Osteocyte (in vitro differentiated cells): Measurements from ENCODE around the gene STX4. TPM values are rescaled to one million over a fixed set of nuclear protein-coding genes. Genes with fewer than 3 reads are reported as not detected.
"Not testable (repeated sequence)": the region's sequence is repeated elsewhere in the genome, so short reads cannot be mapped to it uniquely, and the experiment has no call there.

Experiments used
- DNase-seq: peaks from one replicate; pipeline ENCODE4 v3.0.0; 2021; ENCODE audit warnings: mixed read lengths; ENCODE audit not compliant: unreplicated experiment; ENCODE audit errors: extremely low spot score
- H3K27ac Mint-ChIP-seq: one replicate; pipeline ENCODE4 v1.8.0; 2021; ENCODE audit warnings: mild to moderate bottlenecking, mixed read lengths; ENCODE audit not compliant: unreplicated experiment
- H3K27me3 Mint-ChIP-seq: one replicate; pipeline ENCODE4 v1.8.0; 2021; ENCODE audit warnings: mixed read lengths; ENCODE audit not compliant: unreplicated experiment
- H3K36me3 Mint-ChIP-seq: one replicate; pipeline ENCODE4 v1.8.0; 2021; ENCODE audit warnings: mixed read lengths; ENCODE audit not compliant: unreplicated experiment
- H3K4me1 Mint-ChIP-seq: one replicate; pipeline ENCODE4 v1.8.0; 2021; ENCODE audit warnings: mixed read lengths; ENCODE audit not compliant: unreplicated experiment
- H3K4me3 Mint-ChIP-seq: one replicate; pipeline ENCODE4 v1.8.0; 2021; ENCODE audit warnings: mild to moderate bottlenecking, moderate library complexity, mixed read lengths; ENCODE audit not compliant: unreplicated experiment
- H3K9me3 Mint-ChIP-seq: one replicate; pipeline ENCODE4 v1.8.0; 2021; ENCODE audit warnings: mixed read lengths; ENCODE audit not compliant: unreplicated experiment
- total RNA-seq: library from RNA; stranded (reverse); gene quantifications from 2 replicates; pipeline ENCODE4 v1.2.1, GENCODE V29; 2021
- TF ChIP-seq, protein P1 (sequence below): fragments of 200-600 bp; sonication (generic); IDR thresholded peaks from 2 replicates; pipeline ENCODE4 v1.5.0; 2021; ENCODE audit warnings: antibody characterized with exemption, mild to moderate bottlenecking, moderate library complexity

The STX4 gene
- total RNA-seq, 1 donor from 2014 or later, result 53.4 TPM

DNA sequence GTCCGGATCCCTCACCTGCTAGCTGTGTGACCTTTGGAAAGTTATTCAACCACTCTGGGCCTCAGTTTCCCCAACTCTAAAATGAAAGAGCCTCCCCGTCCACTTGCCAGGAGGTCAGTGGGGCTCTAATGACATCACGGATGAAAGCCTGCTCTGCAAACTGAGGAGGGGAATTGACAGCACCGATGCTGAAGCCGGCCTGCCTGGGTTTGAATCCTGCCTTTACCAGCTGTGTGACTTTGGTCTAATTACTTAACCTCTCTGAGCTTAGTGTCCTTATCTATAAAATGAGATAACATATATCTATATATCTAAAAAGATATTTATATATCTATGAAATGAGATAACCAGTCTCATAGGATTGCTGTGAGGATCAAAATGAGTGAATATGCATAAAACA, 24.8 kb upstream of the STX4 start:
- Mint-ChIP-seq H3K27me3 (peaks cover 13% of the 10 kb centered on the region), H3K9me3 (no peaks in the 10 kb centered on the region), H3K27ac (no peak overlapping the region), H3K36me3 (no peaks in the 10 kb centered on the region), H3K4me1 (peaks cover 10% of the 10 kb centered on the region), H3K4me3 (no peak overlapping the region)
- DNase-seq, result no peak
- TF ChIP-seq, protein P1, sequence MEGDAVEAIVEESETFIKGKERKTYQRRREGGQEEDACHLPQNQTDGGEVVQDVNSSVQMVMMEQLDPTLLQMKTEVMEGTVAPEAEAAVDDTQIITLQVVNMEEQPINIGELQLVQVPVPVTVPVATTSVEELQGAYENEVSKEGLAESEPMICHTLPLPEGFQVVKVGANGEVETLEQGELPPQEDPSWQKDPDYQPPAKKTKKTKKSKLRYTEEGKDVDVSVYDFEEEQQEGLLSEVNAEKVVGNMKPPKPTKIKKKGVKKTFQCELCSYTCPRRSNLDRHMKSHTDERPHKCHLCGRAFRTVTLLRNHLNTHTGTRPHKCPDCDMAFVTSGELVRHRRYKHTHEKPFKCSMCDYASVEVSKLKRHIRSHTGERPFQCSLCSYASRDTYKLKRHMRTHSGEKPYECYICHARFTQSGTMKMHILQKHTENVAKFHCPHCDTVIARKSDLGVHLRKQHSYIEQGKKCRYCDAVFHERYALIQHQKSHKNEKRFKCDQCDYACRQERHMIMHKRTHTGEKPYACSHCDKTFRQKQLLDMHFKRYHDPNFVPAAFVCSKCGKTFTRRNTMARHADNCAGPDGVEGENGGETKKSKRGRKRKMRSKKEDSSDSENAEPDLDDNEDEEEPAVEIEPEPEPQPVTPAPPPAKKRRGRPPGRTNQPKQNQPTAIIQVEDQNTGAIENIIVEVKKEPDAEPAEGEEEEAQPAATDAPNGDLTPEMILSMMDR, result no peak

DNA sequence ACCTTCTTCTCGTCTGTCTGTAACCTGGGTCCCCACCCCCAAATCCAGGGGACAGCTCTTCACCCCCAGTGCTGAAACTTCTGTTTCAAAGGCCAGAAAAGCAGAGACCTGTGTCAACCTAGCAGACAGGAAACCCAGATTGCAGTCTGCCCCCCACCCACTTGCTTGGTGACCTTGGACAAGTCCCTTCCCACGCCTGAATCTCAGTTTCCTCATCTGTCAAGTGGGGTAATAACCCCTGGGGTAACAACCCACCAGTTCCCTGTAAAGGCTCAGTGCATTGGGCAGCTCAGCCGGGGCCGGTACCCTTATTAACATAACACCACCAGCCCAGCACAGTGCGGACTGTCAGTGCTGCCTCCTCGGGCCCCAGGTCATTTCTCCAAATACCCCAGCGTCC, 24.2 kb upstream of the STX4 start:
- TF ChIP-seq, protein P1, result no peak
- Mint-ChIP-seq H3K4me3 (no peak overlapping the region), H3K4me1 (peaks cover 10% of the 10 kb centered on the region), H3K9me3 (no peaks in the 10 kb centered on the region), H3K27ac (no peak overlapping the region), H3K36me3 (no peaks in the 10 kb centered on the region), H3K27me3 (peaks cover 16% of the 10 kb centered on the region)
- no peak for DNase-seq

- TF ChIP-seq, protein P1, result no peak
- H3K9me3 Mint-ChIP-seq, result no peaks in the 10 kb centered on the region
- peaks cover 10% of the 10 kb centered on the region for H3K4me1 Mint-ChIP-seq
- no peaks in the 10 kb centered on the region for H3K36me3 Mint-ChIP-seq
- H3K27ac Mint-ChIP-seq, result no peak overlapping the region
- no peak for DNase-seq
- H3K4me3 Mint-ChIP-seq, result peak overlapping the region; percentile 71
- H3K27me3 Mint-ChIP-seq, result peaks cover 16% of the 10 kb centered on the region
These were observed 23.3 kb upstream of the STX4 start for GRCh38 chr16:31009894-31010584.

DNA sequence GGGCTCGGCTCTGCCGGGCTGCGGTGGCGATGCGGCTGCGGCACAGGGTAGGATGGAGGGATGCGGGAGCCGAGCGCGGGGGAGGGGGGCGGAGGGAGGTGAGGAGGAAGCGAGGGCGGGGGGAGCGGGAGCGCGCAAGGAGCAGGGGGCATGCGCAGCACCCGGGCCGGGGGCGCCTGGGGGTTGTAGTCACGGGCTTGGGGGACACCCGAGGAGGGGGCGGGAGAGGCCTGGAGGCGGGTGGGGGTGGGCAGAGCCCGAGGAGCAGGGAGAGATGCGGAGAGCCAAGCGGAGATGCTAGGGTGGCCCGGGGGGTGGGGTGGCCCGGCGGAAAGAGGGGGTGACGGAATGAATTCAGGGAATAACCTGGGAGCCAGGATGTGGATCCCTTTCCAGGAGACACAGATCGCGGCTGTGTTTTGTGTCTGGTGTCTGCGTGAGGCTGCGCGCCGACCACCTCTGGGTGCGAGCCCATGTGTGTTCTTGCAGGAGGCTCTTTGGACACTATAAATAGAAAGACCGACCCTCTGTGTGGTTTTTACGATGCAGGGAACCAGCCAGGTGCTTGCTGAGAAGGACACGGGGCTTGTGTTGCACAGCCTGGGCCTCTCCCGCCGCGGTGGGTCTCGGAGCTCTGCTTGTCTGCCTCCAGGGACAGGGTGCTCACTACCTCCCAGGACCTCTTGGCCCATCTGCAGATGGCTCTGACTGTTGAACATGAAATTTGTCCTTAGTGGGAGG, 22.6 kb upstream of the STX4 start, which contains the start of gene STX1B:
STX1B (minus strand) TSS at position 54 of the 741 bp plus-strand sequence. CDS start 242 bp downstream, outside the sequence.
- TF ChIP-seq, protein P1, result no peak
- no peak for DNase-seq
- Mint-ChIP-seq H3K36me3 (no peaks in the 10 kb centered on the region), H3K27me3 (peaks cover 16% of the 10 kb centered on the region), H3K27ac (no peak within 1 kb of the TSS), H3K4me3 (peak within 1 kb of the TSS; percentile 73), H3K9me3 (no peaks in the 10 kb centered on the region), H3K4me1 (peaks cover 10% of the 10 kb centered on the region)

DNA sequence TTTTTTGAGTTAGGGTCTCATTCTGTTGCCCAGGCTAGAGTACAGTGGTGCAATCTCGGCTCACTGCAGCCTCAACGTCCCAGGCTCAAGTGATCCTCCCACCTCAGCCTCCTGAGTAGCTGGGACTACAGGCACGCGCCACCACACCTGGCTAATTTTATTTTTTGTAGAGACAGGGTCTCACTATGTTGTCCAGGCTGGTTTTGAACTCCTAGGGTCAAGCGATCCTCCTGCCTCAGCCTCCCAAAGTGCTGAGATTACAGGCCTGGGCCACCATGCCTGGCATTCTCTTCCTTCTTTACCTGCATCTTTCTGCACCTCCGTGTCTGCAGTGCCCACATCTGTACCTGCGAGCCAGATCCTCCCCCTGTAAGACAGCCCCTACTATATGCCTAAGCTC, 21.5 kb upstream of the STX4 start:
- H3K4me3 Mint-ChIP-seq, result peak overlapping the region; percentile 73
- not testable (repeated sequence) for H3K4me1 Mint-ChIP-seq, H3K27ac Mint-ChIP-seq, H3K9me3 Mint-ChIP-seq, DNase-seq, H3K36me3 Mint-ChIP-seq
- H3K27me3 Mint-ChIP-seq, result peaks cover 16% of the 10 kb centered on the region

DNA sequence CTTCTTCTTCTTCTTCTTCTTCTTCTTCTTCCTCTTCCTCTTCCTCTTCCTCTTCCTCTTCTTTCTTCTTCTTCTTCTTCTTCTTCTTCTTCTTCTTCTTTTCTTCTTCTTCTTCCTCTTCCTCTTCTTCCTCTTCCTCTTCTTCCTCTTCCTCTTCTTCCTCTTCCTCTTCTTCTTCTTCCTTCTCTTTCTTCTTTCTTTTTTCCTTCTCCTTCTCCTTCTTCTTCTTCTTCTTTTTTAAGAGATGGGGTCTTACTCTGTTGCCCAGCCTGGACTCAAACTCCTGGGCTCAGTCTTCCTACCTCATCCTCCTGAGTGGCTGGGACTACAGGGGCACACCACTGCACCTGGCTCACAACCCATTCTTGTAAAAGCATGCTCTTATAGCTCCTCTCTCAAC, 20.1 kb upstream of the STX4 start:
- not testable (repeated sequence) for DNase-seq, H3K4me1 Mint-ChIP-seq, H3K4me3 Mint-ChIP-seq, H3K36me3 Mint-ChIP-seq, H3K9me3 Mint-ChIP-seq, H3K27ac Mint-ChIP-seq
- peaks cover 16% of the 10 kb centered on the region for H3K27me3 Mint-ChIP-seq
